ENCODE measurements around the gene NCBP2L. TPM values are rescaled to one million over a fixed set of nuclear protein-coding genes. Genes with fewer than 3 reads are reported as not detected.
"Not testable (repeated sequence)": the region's sequence is repeated elsewhere in the genome, so short reads cannot be mapped to it uniquely, and the experiment has no call there.

Gene NCBP2L
- total RNA-seq, 1 donor from 2014 or later: not detected

DNA sequence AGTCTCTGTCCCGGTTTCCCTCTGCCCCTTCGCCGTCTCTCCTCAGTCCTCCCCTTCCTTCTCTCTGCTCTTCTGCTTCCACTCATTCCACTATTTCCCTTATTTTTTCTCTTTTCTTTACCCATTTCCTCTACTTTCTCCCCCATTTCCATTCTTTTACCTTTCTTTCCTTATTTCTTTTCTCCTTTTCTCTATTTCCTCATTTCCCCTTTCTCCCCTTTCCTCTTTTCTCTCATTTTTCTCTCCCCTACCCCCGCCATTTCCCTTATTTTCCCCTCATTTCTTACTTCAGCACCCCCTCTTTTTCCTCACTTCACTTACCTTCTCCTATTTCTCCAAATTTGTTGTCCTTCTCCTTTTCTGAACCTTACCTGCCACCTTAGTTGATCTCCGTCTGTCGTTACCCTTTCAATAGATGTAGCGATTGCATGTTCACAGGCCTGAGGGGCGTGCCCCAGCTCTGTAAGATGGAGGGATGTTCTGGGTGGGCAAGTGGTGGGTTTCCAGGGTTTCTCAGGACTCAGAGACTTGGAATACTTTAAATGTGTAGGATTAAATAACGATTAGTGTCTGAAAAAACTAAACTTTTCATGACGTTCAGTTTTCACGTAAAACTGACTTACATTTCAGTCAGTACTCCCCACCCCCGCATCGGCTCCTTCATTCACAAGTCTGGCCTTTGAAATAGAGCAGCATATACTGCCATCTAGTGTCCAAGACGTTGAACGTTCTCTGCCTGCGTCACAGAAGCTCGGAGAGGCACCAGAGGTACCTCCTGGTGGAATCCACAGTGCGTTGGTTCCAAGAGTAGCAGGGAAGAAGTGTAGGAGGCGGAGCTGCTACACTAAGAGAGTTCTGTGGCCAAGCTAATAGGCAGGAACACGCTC is 641 bp upstream of the NCBP2L start:
- intact Hi-C loops (cut with micrococcal nuclease): loop anchor here (5.0 kb wide), 2 partner anchors 50 to 120 kb away; no protein-coding TSS in a partner anchor
- no peaks in the 10 kb centered on the region for H3K36me3 ChIP-seq
- TF ChIP-seq, protein P1, sequence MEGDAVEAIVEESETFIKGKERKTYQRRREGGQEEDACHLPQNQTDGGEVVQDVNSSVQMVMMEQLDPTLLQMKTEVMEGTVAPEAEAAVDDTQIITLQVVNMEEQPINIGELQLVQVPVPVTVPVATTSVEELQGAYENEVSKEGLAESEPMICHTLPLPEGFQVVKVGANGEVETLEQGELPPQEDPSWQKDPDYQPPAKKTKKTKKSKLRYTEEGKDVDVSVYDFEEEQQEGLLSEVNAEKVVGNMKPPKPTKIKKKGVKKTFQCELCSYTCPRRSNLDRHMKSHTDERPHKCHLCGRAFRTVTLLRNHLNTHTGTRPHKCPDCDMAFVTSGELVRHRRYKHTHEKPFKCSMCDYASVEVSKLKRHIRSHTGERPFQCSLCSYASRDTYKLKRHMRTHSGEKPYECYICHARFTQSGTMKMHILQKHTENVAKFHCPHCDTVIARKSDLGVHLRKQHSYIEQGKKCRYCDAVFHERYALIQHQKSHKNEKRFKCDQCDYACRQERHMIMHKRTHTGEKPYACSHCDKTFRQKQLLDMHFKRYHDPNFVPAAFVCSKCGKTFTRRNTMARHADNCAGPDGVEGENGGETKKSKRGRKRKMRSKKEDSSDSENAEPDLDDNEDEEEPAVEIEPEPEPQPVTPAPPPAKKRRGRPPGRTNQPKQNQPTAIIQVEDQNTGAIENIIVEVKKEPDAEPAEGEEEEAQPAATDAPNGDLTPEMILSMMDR (IDR thresholded peaks at IDR 0.05; ENCODE audit: borderline replicate concordance): peak; percentile 73
- H3K4me1 ChIP-seq: peaks cover 20% of the 10 kb centered on the region
- no peaks in the 10 kb centered on the region for H3K9me3 ChIP-seq (replicated peaks)
- H3K4me3 ChIP-seq: peak overlapping the region; percentile 73
- peak; percentile 67 for DNase-seq
- H3K27ac ChIP-seq (replicated peaks): peak overlapping the region; percentile 87
- H3K27me3 ChIP-seq (ENCODE audit: low read depth): no peaks in the 10 kb centered on the region

DNA sequence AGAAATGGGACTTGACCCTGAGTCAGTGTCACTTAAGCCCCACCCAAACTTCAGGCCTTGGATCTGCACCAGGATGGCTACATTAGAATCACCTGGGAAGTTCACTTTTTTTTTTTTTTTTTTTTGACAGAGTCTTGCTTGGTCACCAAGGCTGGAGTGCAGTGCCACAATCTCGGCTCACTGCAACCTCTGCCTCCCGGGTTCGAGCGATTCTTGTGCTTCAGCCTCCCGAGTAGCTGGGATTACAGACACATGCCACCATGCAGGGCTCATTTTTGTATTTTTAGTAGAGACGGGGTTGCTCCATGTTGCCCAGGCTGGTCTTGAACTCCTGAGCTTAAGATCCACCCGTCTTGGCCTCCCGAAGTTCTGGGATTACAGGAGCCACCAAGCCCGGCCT is 3.0 kb downstream of the NCBP2L start:
- H3K36me3 ChIP-seq: no peaks in the 10 kb centered on the region
- no peaks in the 10 kb centered on the region for H3K9me3 ChIP-seq (replicated peaks)
- H3K27ac ChIP-seq (replicated peaks): no peak overlapping the region
- no peaks in the 10 kb centered on the region for H3K27me3 ChIP-seq (ENCODE audit: low read depth)
- intact Hi-C loops (cut with micrococcal nuclease): no loop called here
- H3K4me3 ChIP-seq: no peak overlapping the region
- TF ChIP-seq, protein P1 (IDR thresholded peaks at IDR 0.05; ENCODE audit: borderline replicate concordance): no peak
- DNase-seq: no peak
- H3K4me1 ChIP-seq: peaks cover 3% of the 10 kb centered on the region

DNA sequence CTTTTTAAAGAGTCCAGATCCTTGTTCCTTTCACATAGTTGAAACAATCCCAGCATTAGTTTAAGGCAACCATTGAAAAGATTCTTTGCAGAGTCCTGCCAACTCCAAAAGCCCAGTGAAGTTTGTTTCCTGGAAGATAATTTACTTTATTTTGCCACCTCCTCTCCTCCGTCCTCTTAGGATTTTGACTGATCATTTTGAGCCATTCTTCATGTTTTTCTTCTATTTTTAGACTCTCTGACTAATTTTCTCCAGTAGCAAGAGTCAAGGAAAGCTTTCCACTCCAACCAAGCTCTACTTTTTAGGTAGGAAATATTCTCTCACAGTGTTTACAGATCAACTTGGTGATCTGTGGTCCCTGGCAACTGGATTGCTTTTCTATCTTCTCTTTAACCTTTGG is 10.3 kb downstream of the NCBP2L start:
- H3K27ac ChIP-seq (replicated peaks): no peak overlapping the region
- H3K4me3 ChIP-seq: no peak overlapping the region
- H3K4me1 ChIP-seq: no peaks in the 10 kb centered on the region
- TF ChIP-seq, protein P1 (IDR thresholded peaks at IDR 0.05; ENCODE audit: borderline replicate concordance): no peak
- H3K36me3 ChIP-seq: no peaks in the 10 kb centered on the region
- DNase-seq: no peak
- no peaks in the 10 kb centered on the region for H3K9me3 ChIP-seq (replicated peaks)
- no peaks in the 10 kb centered on the region for H3K27me3 ChIP-seq (ENCODE audit: low read depth)
- intact Hi-C loops (cut with micrococcal nuclease): no loop called here

DNA sequence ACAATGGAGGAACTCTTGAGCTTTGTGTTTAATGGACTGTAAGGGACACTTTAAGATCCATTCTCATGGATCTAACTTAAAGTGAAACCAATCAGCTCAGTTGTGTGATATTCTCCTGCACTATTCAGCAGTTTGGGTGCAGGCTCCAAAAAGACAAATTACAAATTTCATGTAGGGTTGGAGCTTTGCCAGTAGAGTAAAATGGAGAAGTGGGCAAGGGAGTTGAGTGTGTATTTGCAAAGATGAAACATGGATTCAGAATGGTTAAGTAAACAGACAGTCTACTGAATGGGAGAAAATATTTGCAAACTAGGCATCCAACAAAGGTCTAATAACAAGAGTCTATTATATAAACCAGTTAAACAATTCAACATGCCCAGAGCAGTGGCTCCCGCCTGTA is 26.9 kb downstream of the NCBP2L start:
- intact Hi-C loops (cut with micrococcal nuclease): no loop called here

DNA sequence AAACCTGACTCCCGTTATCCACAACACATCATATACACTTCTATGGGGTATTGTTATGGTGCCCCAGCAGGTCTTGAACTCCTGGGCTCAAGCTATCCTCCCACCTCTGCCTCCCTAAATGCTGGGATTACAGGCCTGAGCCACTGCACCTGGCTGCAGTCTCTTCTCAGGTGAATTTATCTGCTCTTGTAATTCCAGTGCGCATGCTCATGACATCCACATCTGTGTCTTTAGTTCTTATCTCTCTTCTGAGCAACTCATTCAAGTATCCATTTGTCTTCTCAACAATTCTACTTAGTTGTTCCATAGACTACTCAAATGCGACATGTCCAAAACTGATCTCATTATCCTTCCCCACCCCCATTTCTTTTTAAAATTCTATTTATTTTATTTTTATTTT is 27.6 kb downstream of the NCBP2L start:
- Histone ChIP-seq H3K4me1 (no peaks in the 10 kb centered on the region), H3K27me3 (ENCODE audit: low read depth) (no peaks in the 10 kb centered on the region), H3K4me3 (no peak overlapping the region), H3K27ac (replicated peaks) (no peak overlapping the region), H3K9me3 (replicated peaks) (peaks cover 7% of the 10 kb centered on the region), H3K36me3 (no peaks in the 10 kb centered on the region)
- intact Hi-C loops (cut with micrococcal nuclease): no loop called here
- TF ChIP-seq, protein P1 (IDR thresholded peaks at IDR 0.05; ENCODE audit: borderline replicate concordance): no peak
- no peak for DNase-seq

More for the DNA sequence above, 26.9 kb downstream of the NCBP2L start:
- Histone ChIP-seq H3K27me3 (ENCODE audit: low read depth) (no peaks in the 10 kb centered on the region), H3K36me3 (no peaks in the 10 kb centered on the region), H3K27ac (replicated peaks) (no peak overlapping the region), H3K9me3 (replicated peaks) (peaks cover 7% of the 10 kb centered on the region), H3K4me1 (no peaks in the 10 kb centered on the region), H3K4me3 (no peak overlapping the region)
- no peak for DNase-seq
- TF ChIP-seq, protein P1 (IDR thresholded peaks at IDR 0.05; ENCODE audit: borderline replicate concordance): no peak

DNA sequence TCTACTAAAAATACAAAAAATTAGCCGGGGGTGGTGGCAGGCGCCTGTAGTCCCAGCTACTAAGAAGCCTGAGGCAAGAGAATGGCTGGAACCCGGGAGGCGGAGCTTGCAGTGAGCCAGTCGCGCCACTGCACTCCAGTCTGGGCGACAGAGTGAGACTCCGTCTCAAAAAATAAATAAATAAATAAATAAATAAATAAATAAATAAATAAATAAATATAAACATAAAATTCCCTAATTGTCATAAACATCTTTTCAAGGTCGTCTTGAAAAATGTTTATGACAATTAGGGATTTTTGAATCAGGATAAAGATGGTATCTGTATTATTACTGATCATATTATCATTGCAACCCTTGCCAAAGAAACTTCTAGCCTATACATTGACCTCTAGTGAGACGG is 32.5 kb downstream of the NCBP2L start:
- H3K36me3 ChIP-seq; H3K4me3 ChIP-seq; intact Hi-C loops (cut with micrococcal nuclease); H3K4me1 ChIP-seq; H3K9me3 ChIP-seq (replicated peaks); DNase-seq; H3K27me3 ChIP-seq (ENCODE audit: low read depth); H3K27ac ChIP-seq (replicated peaks): not testable (repeated sequence)

All from left ventricle myocardium inferior (tissue), 1 donor.